GM19193 (cell line): ENCODE measurements around the gene C22orf39.

Experiments
- POLR2A ChIP-seq: IDR thresholded peaks from 4 replicates; pipeline ENCODE4 v1.6.1; 2011; ENCODE audit not compliant: insufficient read depth, insufficient read length; ENCODE audit errors: extremely low read depth

Gene C22orf39

DNA sequence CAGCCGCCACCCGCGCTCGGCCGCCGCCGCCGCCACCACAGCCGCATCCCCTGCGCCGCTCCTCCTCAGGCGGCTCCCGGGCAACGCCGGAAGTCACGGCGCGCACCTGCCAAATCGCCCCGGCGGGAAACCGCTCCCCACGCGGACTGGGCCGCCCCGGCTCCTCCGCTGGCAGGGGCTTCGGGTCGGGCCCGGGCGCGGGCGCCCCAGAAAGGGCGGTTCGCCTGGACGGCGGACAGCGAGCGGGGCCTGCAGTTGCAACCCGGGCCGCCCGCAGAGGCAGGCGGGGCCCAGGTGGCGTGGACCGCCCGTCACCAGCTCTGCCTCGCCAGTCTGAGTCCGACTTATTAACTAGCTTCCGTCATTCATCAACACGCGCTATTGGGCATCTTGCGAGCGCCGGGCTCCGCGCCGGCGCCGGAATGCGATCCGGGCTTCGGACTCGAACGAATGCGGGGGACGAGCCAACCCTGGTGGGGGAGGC lies 15.8 kb downstream of the C22orf39 start, which contains the start of gene HIRA:
Gene HIRA, minus strand, starts transcription at position 85 of the 484 bp plus-strand sequence. CDS start 257 bp downstream, outside the sequence.
- peak; percentile 21 for TF ChIP-seq POLR2A

DNA sequence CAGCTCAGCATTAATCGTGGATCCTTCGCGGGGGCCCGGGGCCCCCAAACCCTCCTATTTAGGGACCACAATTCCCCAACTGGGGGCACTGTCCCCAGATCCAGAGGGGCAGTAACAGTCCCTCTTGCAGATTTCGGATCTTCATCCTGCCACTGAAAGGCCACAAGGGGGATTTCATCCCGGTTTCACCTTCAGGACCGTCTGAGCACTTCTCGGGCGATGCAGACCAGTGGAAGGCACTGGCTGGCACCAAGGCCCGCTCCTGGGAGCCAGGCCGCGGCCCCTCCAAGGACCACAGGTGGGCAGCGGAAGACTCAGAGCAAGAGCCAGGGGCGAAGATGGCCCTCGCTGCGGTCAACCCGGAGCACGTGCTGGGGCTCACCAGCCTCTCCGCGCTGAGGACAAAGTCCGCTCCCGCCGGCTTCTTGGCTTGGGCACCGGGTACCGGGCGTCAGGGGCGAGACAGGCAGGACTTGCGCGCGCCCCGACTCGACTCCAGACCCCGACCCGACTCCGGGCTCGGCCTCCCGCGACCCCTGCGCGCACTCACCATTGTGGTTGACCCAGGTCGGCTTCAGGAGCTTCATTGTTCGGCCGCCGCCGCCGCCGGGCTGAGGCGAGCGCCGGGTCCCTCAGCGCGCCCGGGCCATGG lies 16.5 kb downstream of the C22orf39 start:
- no peak for TF ChIP-seq POLR2A

DNA sequence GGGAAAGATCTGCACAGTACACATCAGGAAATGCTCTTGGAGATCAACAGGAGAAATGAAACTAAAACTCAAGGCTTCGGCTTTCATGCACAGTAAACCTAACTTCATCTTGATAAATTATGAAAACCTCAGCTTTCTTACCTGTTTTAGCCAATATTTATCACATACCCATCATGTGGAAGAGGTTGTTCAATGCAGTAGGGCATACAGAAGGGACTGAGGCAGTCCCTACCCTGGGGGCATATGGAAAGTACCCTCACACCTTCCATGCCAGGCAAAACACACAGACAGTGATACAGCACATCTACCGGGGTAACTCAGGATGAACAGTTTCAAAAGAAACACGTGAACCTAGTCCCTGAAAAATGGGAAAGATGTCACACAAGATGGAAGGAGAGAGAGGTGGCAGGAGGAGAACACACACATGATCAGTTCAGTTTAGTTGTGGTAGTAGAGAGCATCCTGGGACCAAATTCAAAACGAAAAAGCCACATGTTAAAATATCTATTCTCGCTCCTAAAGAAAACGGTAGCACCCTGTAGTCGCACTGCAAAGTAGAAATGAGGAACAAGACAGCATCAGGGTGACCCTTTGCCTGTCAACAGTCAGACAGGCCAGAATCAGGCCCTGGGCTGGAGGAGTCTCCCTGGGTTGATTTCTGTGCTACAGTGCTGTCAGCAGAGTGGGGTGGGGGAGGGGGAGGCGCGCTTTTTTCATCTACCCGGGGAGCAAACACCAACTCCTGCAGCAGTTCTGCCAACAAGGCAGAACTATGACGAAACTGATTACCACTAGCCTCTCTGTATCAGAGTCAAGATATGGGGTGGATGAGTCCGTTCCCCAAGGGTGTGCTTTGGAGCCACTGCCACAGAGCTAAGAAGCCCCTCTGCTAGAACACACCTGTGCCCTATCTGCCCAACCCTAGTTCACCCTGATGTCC lies 17.3 kb downstream of the C22orf39 start:
- peak; percentile 31 for TF ChIP-seq POLR2A

DNA sequence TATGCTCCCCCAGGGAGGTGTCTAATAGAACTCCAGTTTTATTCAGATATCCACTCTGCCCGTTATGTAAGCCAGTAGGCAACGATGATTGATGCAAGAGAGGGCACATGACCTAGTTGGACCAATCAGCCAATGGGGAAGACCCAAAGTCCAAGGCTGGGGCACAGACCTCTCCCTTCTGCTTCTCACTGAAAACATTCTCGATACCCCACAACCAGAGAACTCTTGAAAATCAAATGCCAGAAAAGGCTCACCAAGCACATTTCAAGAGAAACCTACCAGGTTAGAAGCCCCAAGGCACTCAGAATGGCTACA lies 23.4 kb downstream of the C22orf39 start:
- TF ChIP-seq POLR2A, result no peak

DNA sequence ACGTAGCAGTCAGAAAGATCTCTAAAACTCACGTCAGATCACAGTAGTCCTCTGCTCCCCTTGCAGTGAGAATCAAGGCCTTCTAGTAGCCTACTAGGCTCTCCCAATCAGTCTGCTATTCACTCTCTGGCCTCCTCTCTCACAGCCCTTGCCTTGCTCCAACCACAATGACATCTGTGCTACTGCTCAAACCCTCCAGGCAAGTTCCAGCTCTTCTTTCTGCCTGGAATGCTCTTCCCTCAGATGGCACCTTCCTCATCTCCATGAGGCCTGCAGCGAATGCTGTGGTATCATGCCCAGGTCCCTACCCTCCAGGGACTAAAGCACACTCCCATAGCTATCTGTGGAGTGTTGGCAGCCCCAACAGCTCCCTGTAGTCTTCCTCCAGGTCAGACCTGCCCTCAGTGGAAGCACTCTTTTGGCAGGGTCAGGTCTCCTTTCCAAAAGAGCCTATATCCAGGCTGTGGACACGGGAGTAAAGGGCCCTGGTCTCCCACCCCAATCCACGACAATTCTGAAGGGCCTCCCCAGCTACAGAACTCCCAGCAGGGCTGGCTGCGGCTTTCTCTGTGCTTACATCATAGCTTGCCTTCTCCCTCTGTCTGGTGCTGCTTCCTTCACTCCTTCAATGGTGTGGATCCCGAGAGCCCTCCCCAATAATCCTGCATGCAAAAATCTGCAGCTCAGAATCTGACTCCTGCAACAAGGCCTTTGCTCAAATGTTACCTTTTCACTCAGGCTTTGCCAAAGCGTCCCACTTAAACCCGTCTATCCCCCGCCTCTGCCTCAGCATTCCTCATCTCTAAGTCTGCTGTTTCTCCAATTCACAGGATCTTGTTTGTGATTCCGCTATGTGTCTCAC lies 24.8 kb downstream of the C22orf39 start:
- no peak for TF ChIP-seq POLR2A

DNA sequence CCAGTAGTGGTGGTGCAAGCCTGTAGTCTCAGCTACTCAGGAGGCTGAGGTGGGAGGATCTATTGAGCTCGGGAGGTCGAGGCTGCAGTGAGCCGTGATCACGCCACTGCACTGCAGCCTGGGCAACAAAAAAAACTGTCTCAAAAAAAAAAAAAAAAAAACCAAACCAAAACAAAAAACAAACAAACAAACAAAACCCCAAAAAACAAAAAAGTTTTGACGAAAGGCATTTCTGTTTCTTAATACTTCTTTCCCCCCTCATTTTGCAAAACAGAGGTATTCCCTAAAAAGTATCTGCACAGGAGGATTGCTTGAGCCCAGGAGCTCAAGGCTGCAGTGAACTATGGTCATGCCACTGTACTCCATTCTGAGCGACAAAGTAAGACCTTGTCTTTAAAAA lies 27.2 kb downstream of the C22orf39 start:
- no peak for TF ChIP-seq POLR2A

DNA sequence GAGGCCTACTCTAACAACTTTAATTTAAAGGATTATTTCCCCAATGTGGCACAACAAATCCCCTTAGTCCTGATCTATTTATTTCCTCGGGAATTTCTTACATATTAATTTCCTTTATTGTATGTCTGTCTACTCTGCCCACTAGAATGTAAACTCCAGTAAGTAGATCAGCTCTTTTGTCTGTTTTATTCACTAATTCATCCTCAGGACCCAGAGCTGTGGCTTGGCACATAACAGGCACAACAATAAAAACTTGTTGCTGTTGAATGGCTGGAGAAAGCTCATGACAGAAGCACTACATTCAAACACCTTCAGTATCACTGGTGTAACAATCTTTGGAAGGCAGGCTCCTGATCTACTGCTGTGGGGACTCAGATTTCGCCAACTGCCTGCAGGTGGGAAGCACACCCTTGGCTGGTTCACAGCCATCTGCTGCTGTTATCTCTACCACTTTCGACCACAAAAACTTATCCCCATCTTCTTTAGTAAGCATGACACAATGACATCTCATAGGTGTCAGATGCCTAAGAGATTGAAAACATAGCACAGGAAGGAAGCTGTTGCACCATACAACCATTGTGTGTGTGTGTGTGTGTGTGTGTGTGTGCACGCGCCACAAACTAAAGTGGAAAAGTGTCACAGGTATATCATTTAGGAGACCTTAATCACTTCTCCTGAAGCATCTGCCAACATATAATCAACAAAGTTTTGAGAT lies 27.9 kb downstream of the C22orf39 start:
- TF ChIP-seq POLR2A, result no peak

DNA sequence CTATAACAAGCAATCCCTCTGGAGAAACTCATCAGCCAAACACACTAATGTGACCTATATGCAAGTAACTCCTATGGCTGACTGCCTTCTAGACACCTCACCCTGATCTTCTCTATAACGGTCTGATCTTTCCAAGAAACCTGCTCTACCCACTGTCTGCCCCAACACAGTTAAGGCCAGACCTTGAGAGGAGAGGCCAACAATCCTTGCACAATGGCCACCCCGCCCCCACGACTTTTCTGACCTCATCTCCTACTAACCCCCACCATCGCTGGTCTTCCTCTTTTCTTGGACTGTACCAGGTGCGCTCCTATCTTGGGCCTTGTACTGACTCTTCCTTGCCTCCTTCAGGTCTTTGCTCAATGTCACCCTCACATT lies 28.4 kb downstream of the C22orf39 start:
- TF ChIP-seq POLR2A, result no peak

DNA sequence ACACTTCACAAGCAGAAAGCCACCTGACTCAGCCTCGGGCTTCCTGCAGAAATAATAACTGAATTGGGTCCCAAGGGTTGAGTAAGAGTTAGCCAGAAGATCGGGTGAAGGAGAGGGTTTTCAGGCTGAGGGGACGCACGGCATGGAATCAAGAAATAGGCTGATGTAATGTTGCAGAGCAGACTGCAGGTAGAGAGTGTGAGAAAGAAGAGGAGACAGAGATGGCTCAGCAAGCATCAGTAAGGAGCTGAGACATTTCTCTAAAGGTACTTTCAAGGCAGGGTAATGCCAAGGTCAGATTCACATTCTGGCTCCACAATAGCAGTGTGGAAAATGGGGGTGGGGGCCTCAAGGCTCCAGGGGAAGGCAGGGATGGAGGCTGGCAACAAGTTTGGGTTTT lies 34.6 kb downstream of the C22orf39 start:
- no peak for TF ChIP-seq POLR2A

DNA sequence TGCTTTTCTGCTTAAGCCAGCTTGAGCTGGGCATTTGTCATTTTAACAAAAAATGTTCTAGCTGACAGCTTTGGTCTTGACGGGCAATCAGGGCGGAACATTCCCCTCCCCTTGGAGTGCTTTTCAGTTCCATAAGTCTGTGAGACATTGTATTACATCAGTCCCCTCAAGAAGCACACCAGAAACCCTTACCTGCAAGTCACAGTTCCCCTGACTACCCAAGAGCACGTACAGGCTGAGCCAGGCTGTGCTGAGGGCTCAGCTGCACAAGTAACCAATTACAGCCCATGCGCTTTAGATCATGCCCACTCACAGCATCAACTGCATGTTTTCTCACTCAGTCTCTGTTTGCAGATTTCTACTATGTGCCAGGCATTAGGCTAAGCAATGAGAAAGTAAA lies 35.0 kb downstream of the C22orf39 start:
- no peak for TF ChIP-seq POLR2A

DNA sequence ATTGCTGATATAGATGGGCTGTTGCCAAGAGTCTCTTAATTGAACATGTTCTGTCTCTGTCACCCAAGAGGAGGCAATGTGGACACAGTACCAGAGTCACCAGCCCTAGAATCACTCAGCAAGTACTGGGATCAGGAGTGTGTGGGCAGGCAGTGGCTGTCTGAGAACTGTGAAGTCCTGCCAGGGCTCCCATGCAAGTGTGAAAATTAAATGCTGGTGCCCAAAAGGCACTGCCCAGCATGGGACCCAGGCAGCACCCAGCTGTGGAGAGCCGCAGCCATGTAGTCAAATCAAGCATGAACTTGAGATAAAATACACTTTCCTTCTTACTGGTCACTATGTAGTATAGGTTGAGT lies 35.8 kb downstream of the C22orf39 start:
- no peak for TF ChIP-seq POLR2A

DNA sequence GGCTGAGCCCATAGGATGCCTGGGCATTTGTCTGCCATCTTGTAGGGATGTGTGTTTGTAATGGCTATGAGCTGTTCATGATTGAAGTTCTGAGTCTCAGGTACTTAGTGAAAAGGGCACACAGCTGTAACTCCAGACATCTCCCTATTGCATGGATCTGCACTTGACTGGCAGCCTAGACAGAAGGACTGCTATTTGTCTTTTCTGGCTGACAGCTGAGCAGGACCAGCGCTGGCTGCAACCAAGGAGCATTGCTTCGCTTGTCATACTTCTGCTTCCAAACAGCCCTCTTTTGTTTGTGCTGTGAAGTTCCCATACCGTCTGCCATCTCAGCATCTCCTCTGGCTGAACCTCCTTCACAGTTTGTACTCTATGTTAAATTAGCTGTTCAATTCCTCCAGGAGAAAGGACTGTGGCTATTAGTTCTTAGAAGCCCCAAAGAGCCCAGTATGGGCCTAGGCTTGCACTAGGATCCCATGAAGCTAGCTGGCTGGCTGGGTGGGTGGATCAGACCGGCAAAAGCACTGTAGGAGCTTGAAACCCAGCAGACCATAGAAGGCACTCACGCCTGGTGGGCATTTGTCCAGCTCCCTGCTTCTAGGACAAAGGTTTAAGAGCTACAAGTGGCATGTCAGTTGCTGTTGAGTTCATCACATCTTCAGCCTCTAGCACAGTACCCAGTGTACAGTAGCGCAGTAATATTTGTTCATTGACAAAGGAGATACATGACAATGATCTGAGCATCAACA lies 36.4 kb downstream of the C22orf39 start:
- TF ChIP-seq POLR2A, result no peak

DNA sequence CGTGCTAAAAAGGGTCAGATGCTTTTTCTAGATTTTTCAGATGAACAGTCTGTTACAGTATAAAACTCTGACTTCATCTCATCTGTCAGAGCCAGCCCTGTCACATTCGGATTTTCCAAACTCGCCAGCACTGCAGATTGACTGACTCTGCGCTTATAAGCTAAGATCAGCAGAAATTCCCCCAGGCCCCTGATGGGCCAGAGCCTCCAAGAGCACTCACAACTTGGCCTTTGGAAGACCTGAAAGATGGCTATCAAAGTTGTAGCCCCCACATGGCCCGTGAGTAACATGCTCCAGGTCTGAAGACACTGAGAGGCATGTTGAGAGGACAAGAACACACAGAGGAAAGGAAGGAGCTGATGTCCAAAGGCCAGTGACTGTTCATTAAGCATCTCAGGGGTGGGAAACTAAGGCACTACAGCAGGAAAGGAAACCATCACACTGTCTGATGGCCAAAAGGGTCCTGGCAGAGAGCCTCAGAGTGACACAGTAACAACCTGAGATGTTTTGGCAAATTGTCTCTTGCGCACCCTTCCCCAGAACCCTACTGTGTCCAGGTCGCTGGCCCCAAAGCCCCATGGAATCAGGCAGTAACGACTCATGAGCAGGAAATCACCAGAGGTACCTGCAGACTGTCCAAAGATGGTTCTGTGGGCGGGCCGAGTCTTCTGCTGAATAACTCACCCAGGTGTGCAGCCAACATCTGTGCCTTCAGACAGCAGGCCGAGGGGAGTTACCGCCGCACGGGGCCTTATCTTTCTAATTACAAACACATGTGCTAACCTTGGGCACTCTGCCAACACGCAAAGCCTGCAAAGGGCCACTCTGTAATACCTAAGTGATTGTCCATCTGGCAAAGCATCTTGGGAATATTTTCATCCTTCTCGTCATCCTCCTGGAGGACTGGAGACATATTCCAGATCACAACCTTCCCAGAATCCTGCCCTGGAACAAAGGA lies 39.6 kb downstream of the C22orf39 start:
- no peak for TF ChIP-seq POLR2A
